ENCODE results near the gene STAT3.
"Not testable (repeated sequence)": the region's sequence is repeated elsewhere in the genome, so short reads cannot be mapped to it uniquely, and the experiment has no call there.

STAT3 gene

GRCh38 chr17:42408061-42408460, 19.8 kb upstream of the STAT3 start:
- DNase-seq: no peak

- DNase-seq: peak; percentile 38
These were observed 19.1 kb upstream of the STAT3 start for GRCh38 chr17:42407289-42407836.

GRCh38 chr17:42406615-42407288, 18.5 kb upstream of the STAT3 start:
- no peak for DNase-seq

- peak; percentile 26 for DNase-seq
These were observed 17.8 kb upstream of the STAT3 start for GRCh38 chr17:42405963-42406495.

GRCh38 chr17:42405076-42405475, 16.8 kb upstream of the STAT3 start:
- no peak for DNase-seq

- no peak for DNase-seq
These were observed 16.2 kb upstream of the STAT3 start for GRCh38 chr17:42404326-42405055.

- no peak for DNase-seq
These were observed 14.9 kb upstream of the STAT3 start for GRCh38 chr17:42403150-42403549.

- DNase-seq: no peak
These were observed 13.9 kb upstream of the STAT3 start for GRCh38 chr17:42402117-42402516.

- DNase-seq: not testable (repeated sequence)
These were observed 12.7 kb upstream of the STAT3 start for GRCh38 chr17:42400844-42401375.

- no peak for DNase-seq
These were observed 12.0 kb upstream of the STAT3 start for GRCh38 chr17:42399948-42400843.

GRCh38 chr17:42399121-42399520, 10.9 kb upstream of the STAT3 start:
- DNase-seq: no peak

GRCh38 chr17:42395601-42396000, 7.4 kb upstream of the STAT3 start:
- not testable (repeated sequence) for DNase-seq

GRCh38 chr17:42394838-42395237, 6.6 kb upstream of the STAT3 start:
- DNase-seq: no peak

- DNase-seq: no peak
These were observed 4.6 kb upstream of the STAT3 start for GRCh38 chr17:42392692-42393415.

- not testable (repeated sequence) for DNase-seq
These were observed 3.2 kb upstream of the STAT3 start for GRCh38 chr17:42391439-42391838.

- DNase-seq: no peak
These were observed 1.7 kb upstream of the STAT3 start for GRCh38 chr17:42389899-42390298.

- DNase-seq: no peak
These were observed 834 bp upstream of the STAT3 start for GRCh38 chr17:42389135-42389417.

- DNase-seq: peak; percentile 28
These were observed 421 bp downstream of the STAT3 start for GRCh38 chr17:42387661-42388380.

GRCh38 chr17:42386777-42387657, 1.2 kb downstream of the STAT3 start:
- DNase-seq: no peak

- DNase-seq: no peak
These were observed 6.3 kb downstream of the STAT3 start for GRCh38 chr17:42381898-42382297.

Data from SHP77 treated with DMSO at 0.1 percent for 48 hours (cell line).